Fibroblast of skin of right quadriceps (primary cell): ENCODE measurements around the gene MCC.

Experiments used
- DNase-seq: peaks from one replicate; pipeline ENCODE4 v3.0.0-alpha.2; 2013

The MCC gene

DNA sequence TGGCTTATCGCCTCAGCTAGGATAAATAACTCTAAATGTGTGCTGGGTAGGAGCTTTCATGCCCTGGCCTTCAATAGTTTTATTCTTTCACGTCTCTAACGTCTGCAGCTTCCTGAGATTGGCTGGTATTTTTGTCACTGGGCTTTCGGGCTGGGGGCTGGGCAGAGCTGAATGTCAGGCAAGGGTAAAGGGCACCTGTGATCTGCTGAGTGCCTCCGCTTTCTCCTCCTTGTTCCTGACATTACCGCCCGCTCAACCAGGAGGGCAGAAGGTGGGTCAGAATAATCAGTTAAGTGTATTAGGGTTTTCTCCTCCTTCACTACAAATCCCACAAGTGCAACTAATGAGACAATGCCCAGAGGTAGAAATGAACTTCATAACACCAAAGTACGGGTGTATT is 270.1 kb downstream of the MCC start:
- no peak for DNase-seq

GRCh38 chr5:113217619-113218184 is 270.6 kb downstream of the MCC start:
- DNase-seq, result no peak

DNA sequence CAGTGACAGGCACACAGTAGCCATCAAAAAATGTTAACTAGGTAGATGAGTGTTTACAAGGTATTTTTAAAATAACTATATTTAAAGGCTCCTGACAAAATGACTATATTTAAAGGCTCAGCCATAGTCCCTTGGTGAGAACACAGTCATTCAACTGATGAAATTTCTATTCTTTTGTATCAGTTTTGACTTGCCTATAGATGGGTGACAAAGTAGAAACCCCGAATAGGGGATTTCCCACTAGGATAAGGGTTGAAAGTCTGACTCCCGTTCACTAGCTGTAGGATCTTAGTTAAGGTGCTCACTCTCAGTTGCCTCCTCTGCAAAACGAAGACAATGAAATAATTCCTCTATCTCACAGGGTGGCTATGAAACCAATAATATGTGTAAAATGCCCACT is 271.7 kb downstream of the MCC start:
- no peak for DNase-seq

DNA sequence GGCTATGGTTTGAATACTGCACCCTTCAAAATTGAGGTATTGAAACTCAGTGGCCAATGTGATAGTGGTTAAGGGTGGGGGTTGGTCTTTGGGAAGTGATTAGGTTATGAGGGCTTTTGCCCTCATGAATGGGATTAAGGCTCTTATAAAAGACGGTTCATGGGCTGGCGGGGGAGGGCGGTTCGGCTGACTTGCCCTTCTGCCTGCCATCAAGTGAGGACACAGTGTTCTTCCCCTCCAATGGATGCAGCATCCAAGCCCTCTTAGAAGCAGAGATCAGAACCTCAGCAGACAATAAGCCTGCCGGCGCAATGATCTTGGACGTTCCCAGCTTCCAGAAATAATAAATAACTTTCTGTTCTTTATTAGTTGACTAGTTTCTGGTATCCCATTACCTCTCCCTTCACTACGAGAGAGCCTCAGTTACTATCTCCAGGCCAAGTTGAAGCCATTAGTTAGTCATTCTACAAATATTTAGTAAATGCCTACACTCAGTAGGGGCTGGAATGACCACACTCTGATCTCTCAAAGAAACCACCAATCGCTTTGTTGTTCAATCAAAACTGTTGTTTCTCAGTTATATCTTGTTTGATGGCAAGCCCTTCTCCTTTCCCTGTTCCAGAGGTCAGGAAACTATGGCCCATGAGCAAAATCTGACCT is 272.7 kb downstream of the MCC start:
- peak; percentile 55 for DNase-seq

GRCh38 chr5:113214606-113215323 is 273.5 kb downstream of the MCC start:
- no peak for DNase-seq

- no peak for DNase-seq
Observed at GRCh38 chr5:113213551-113214425, 274.5 kb downstream of the MCC start.

DNA sequence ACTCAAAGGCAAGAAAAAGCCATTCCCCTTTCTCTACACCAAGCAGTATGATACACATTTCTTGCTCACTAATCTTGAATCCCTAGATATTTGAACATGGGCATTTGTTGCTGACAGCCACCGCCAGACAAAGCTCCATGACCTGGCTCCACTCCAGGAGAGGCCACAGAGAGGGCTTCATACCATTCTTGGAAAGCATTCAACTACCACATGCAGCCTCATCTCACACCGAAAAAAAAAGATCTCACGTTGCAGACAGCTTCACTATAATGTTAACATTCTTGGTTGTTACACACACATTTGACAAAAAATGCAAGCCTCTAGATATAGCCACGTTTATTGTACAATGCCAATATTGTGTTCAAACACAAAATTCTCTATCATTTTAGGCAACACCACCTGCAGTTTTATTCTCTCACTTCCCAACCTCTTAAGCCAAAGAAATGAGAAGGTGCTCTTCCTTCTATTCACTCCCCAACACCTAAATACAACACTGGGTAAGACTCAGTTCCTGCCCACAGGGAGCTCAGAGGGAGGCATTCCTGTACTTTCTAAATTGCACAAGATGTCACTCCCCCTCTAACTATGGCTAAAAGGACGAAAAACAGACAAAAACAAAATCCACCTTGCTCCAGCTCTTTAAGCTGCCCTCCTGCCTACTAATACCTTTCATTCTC is 275.9 kb downstream of the MCC start:
- peak; percentile 90 for DNase-seq

- DNase-seq, result no peak
Observed at GRCh38 chr5:113209498-113209897, 278.8 kb downstream of the MCC start.

GRCh38 chr5:113205807-113206206 is 282.4 kb downstream of the MCC start:
- no peak for DNase-seq

- DNase-seq, result no peak
Observed at GRCh38 chr5:113205323-113205722, 282.9 kb downstream of the MCC start.

DNA sequence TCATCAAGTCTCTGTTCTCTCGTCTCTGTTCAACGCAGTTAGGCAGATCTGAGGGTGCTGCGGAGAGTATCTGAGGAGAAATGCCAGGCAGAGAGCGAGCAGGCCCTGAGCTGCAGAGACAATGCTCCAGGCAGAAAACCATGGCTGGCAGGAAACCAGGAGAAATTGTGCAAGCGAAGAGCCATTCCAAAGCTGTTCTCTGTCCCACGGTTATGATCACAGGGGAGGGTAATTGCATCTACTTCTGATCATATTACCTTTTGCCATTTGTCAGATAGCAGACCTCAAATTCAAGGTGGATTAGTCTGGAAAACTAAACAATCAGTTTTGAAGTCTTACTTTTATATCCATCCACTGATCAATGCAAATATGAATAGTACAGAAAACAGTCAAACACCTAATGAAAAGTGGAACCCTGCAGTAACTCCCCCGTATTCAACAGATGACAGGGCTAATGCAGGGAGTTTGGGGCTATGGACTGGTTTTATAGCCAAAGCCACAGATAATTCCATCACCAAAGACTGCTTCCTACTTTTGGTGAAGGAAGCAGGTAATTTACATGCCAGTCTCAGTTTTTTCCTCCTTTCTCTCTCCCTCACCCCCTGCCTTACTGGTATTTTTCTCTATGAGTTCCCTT is 283.6 kb downstream of the MCC start:
- DNase-seq, result peak; percentile 42

DNA sequence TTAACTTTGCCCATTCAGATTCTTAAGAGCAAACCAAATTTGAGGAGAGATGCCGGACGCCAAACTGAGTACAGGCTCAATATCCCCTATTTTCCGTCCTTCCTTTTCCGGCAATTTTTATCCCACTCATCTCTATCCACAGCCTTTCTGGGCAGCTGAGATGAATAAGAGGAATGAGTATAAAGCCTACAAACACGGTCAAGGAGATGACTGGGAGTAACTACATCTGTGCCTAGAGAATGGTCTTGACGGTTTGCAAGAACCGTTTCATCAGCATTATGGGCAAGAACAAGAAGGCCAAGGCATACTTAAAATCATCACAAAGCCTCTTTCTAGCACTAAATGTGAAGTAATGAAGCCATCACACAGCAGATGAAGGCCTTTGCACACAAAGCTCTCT is 284.3 kb downstream of the MCC start:
- DNase-seq, result no peak

DNA sequence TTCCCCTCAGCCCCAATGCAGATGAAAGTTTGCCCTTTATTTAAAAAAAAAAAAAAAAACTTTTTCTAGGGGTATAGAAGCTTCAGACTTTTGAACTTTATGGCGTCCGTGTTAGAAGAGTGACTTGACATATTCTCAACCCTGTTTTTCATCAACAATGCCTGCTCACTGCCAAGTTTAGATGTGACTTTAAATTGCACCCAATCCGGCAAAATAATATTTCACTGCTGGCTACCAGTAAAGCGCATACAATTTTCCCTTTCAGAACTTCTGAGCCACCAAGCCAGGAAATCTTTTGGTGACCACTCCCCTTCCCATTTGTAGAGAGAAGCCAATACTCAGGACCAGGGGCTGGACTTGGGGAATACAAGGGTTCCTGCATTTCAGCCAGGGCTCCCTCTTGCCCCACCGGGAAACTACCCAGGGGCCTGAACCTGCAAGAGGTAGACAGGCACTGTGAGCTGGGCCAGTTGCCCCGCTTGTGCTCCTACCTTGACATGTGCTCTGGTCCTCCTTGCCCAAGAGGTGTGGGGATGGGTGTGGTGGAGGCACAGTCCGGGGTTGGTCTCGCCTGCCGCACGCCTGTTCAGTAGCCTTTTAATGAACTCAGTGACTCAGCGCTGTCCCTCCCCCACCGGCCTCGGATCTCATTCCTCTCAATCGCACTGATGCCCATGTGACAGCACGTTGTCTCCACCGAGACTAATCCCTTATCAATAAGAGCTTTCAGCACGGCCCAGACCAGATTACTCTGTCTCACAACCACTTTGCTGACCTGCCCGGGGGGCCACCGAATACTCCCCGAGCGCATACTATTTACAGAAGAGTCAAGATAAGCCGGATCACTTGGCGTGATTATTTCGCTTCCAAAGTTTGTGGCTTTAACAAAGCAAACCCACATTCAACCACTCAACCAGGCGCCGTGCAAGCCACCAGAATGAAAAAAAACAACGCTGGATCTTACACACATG is 285.2 kb downstream of the MCC start:
- DNase-seq, result no peak

DNA sequence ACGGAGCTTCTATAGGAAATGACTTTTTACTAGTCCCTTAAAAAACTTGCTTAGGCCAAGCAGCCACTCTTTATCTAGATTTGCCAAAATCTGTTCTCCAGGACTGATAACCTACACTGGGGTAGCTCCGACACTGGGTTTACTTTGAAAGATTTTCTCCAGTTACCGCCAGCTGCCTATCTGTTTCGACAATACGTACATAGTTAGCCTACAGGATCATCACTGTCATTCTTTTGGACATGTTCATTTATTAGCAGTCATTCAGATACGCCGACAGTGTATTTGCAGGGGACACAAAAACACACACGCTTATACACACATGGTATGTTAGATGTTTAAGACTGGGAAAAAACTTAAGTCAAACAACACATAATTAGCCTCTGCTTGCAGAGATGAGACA is 286.0 kb downstream of the MCC start:
- no peak for DNase-seq

DNA sequence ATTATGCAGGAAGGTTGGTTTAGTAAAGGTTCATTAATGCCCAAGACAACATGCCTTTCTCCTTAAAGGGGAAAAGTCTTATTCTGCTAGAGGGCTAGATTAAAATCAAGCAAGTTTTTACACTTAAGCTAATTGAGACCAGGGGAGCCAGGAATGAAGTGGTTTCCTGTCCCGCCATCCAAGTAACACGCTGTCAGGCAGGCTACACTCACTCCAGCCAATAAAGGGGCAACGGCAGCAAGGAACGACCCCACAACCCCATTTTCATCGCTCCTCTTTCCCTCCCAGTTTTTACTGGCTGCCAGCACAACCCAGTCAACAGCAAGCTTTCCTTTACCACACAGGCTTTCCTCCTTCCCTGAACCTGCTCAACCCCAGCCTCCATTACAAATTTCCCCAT is 286.5 kb downstream of the MCC start:
- peak; percentile 59 for DNase-seq

GRCh38 chr5:113199122-113199905 is 288.9 kb downstream of the MCC start:
- peak; percentile 64 for DNase-seq

GRCh38 chr5:113197456-113198200 is 290.6 kb downstream of the MCC start:
- no peak for DNase-seq

GRCh38 chr5:113195771-113196170 is 292.5 kb downstream of the MCC start:
- no peak for DNase-seq

- no peak for DNase-seq
Observed at GRCh38 chr5:113195251-113195650, 293.0 kb downstream of the MCC start.
